Esophagus muscularis mucosa (tissue), 3 donors: Measurements from ENCODE around the gene TMEM238.

ENCODE experiments used
- POLR2AphosphoS5 ChIP-seq, 2 donors: sonication (generic); formaldehyde crosslinking; IDR thresholded peaks; one replicate each; pipeline ENCODE4 v1.6.1; 2017; ENCODE audit warnings: antibody characterized with exemption in 2 of 2
- TF ChIP-seq, protein P1 (sequence below), 3 experiments: fragments of 200-600 bp in 2 of 3; fragments of 450-650 bp in 1 of 3; sonication (generic) in 2 of 3; IDR thresholded peaks; one replicate each; pipeline ENCODE4 v1.5.1; 2017 to 2019; ENCODE audit warnings: antibody characterized with exemption in 3 of 3, mild to moderate bottlenecking in 2 of 3, moderate library complexity in 1 of 3

GRCh38 chr19:55419103-55419502 lies 35.0 kb upstream of the TMEM238 start:
- no peak for TF ChIP-seq POLR2AphosphoS5 (IDR thresholded peaks at IDR 0.05)
- TF ChIP-seq, protein P1, sequence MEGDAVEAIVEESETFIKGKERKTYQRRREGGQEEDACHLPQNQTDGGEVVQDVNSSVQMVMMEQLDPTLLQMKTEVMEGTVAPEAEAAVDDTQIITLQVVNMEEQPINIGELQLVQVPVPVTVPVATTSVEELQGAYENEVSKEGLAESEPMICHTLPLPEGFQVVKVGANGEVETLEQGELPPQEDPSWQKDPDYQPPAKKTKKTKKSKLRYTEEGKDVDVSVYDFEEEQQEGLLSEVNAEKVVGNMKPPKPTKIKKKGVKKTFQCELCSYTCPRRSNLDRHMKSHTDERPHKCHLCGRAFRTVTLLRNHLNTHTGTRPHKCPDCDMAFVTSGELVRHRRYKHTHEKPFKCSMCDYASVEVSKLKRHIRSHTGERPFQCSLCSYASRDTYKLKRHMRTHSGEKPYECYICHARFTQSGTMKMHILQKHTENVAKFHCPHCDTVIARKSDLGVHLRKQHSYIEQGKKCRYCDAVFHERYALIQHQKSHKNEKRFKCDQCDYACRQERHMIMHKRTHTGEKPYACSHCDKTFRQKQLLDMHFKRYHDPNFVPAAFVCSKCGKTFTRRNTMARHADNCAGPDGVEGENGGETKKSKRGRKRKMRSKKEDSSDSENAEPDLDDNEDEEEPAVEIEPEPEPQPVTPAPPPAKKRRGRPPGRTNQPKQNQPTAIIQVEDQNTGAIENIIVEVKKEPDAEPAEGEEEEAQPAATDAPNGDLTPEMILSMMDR (IDR thresholded peaks at IDR 0.05): no peak
